ENCODE results near the gene LDLRAD3. TPM values are rescaled to one million over a fixed set of nuclear protein-coding genes. Genes with fewer than 3 reads are reported as not detected.

The LDLRAD3 gene
- polyA plus RNA-seq, 2 donors: 4.8 to 5.1 TPM

DNA sequence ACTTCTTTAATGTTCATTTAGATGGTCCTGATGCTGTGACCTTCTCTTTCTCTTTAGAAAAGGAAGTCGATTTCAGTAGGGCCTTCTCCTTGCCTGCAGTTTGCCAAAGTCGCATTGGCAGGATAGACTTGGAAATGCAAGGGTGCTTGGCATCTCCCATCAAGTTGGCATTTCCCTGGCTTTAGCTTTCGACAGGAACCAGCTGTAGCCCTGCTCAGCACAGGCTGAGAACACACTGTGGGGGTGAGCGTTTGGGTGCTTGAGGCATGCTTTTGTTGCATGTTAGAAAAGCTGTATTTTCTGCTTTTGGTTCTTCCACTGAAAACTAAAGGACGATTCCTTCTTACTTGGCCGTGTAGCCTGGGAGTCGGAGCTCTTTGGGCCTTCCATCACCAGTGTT lies 37.7 kb downstream of the LDLRAD3 start:
- no peak overlapping the region for H3K4me3 ChIP-seq (ENCODE audit: low read depth in 1 of 2, low read length in 2 of 2)
- no peaks in the 10 kb centered on the region for H3K4me1 ChIP-seq (ENCODE audit: control insufficient read depth in 2 of 2, insufficient read depth in 2 of 2, low read length in 1 of 2)
- peak overlapping the region in 1 of 2 donors; percentile 21 for H3K27ac ChIP-seq (ENCODE audit: low read depth in 2 of 2, low read length in 1 of 2)
- no peaks in the 10 kb centered on the region for H3K27me3 ChIP-seq (ENCODE audit: control insufficient read depth in 1 of 2, insufficient read depth in 2 of 2, low read length in 2 of 2)
- no peaks in the 10 kb centered on the region for H3K36me3 ChIP-seq (ENCODE audit: control insufficient read depth in 2 of 2, insufficient read depth in 2 of 2, low read length in 1 of 2)
- H3K9me3 ChIP-seq (ENCODE audit: control insufficient read depth in 2 of 2, insufficient read depth in 1 of 2, low read depth in 1 of 2, low read length in 1 of 2): no peaks in the 10 kb centered on the region
- 48 to 53% methylated on average over 7 of the region's 7 CpGs for WGBS, 2 donors

- no peak overlapping the region for H3K4me3 ChIP-seq (ENCODE audit: low read depth in 1 of 2, low read length in 2 of 2)
- H3K27ac ChIP-seq (ENCODE audit: low read depth in 2 of 2, low read length in 1 of 2): peak overlapping the region in 1 of 2 donors; percentile 21
- H3K4me1 ChIP-seq (ENCODE audit: control insufficient read depth in 2 of 2, insufficient read depth in 2 of 2, low read length in 1 of 2): no peaks in the 10 kb centered on the region
- H3K36me3 ChIP-seq (ENCODE audit: control insufficient read depth in 2 of 2, insufficient read depth in 2 of 2, low read length in 1 of 2): no peaks in the 10 kb centered on the region
- no peaks in the 10 kb centered on the region for H3K9me3 ChIP-seq (ENCODE audit: control insufficient read depth in 2 of 2, insufficient read depth in 1 of 2, low read depth in 1 of 2, low read length in 1 of 2)
- 64 to 84% methylated on average over 8 of the region's 8 CpGs for WGBS, 2 donors
- no peaks in the 10 kb centered on the region for H3K27me3 ChIP-seq (ENCODE audit: control insufficient read depth in 1 of 2, insufficient read depth in 2 of 2, low read length in 2 of 2)
These were observed 38.2 kb downstream of the LDLRAD3 start for GRCh38 chr11:35982061-35982460.

DNA sequence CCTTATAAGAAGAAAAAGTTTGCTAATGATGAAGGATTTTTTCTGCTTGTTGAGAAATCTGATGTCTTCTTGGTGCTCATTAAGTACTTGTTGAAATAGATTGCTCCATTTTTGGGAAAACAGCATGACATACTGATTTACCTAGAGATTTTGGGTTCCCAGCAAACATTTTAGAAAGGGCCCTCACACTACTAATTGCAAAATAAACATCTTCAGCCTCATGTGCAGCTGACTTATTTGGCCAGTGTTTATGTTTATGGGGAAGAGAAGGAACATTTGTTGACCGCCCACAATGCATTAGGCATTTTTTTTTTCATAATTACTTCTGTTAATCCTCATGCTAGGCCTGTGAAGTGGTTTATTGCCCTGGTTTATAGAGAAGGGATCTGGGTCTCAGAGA lies 40.1 kb downstream of the LDLRAD3 start:
- H3K4me3 ChIP-seq (ENCODE audit: low read depth in 1 of 2, low read length in 2 of 2): no peak overlapping the region
- H3K4me1 ChIP-seq (ENCODE audit: control insufficient read depth in 2 of 2, insufficient read depth in 2 of 2, low read length in 1 of 2): no peaks in the 10 kb centered on the region
- WGBS, 2 donors: 85 to 89% methylated on average over 1 of the region's 1 CpG
- H3K27me3 ChIP-seq (ENCODE audit: control insufficient read depth in 1 of 2, insufficient read depth in 2 of 2, low read length in 2 of 2): no peaks in the 10 kb centered on the region
- H3K36me3 ChIP-seq (ENCODE audit: control insufficient read depth in 2 of 2, insufficient read depth in 2 of 2, low read length in 1 of 2): no peaks in the 10 kb centered on the region
- no peaks in the 10 kb centered on the region for H3K9me3 ChIP-seq (ENCODE audit: control insufficient read depth in 2 of 2, insufficient read depth in 1 of 2, low read depth in 1 of 2, low read length in 1 of 2)
- H3K27ac ChIP-seq (ENCODE audit: low read depth in 2 of 2, low read length in 1 of 2): no peak overlapping the region

DNA sequence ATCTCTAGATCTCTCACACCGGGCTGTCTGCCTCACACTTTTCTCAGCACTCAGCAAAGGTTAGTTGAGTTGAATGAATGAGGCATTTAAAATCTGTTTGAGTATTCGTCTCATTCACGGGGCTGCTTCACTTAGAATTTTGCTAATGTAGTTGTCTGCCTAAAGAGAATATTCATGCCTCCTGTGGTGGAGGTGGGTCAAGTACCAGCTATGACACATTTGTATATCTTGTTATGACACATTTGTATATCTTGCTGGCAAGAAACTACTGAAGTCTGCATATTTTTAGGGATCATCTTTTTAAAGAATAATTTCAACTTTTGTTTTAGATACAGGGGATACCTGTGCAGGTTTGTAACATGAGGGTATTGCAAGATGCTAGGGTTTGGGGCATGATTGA lies 43.1 kb downstream of the LDLRAD3 start:
- 80 to 86% methylated on average over 3 of the region's 3 CpGs for WGBS, 2 donors
- H3K4me1 ChIP-seq (ENCODE audit: control insufficient read depth in 2 of 2, insufficient read depth in 2 of 2, low read length in 1 of 2): no peaks in the 10 kb centered on the region
- H3K36me3 ChIP-seq (ENCODE audit: control insufficient read depth in 2 of 2, insufficient read depth in 2 of 2, low read length in 1 of 2): no peaks in the 10 kb centered on the region
- no peak overlapping the region for H3K27ac ChIP-seq (ENCODE audit: low read depth in 2 of 2, low read length in 1 of 2)
- no peaks in the 10 kb centered on the region for H3K27me3 ChIP-seq (ENCODE audit: control insufficient read depth in 1 of 2, insufficient read depth in 2 of 2, low read length in 2 of 2)
- H3K4me3 ChIP-seq (ENCODE audit: low read depth in 1 of 2, low read length in 2 of 2): no peak overlapping the region
- no peaks in the 10 kb centered on the region for H3K9me3 ChIP-seq (ENCODE audit: control insufficient read depth in 2 of 2, insufficient read depth in 1 of 2, low read depth in 1 of 2, low read length in 1 of 2)

GRCh38 chr11:35990170-35990569 lies 46.3 kb downstream of the LDLRAD3 start:
- Histone ChIP-seq H3K9me3 (ENCODE audit: control insufficient read depth in 2 of 2, insufficient read depth in 1 of 2, low read depth in 1 of 2, low read length in 1 of 2) (no peaks in the 10 kb centered on the region), H3K36me3 (ENCODE audit: control insufficient read depth in 2 of 2, insufficient read depth in 2 of 2, low read length in 1 of 2) (no peaks in the 10 kb centered on the region), H3K4me3 (ENCODE audit: low read depth in 1 of 2, low read length in 2 of 2) (no peak overlapping the region), H3K4me1 (ENCODE audit: control insufficient read depth in 2 of 2, insufficient read depth in 2 of 2, low read length in 1 of 2) (no peaks in the 10 kb centered on the region), H3K27ac (ENCODE audit: low read depth in 2 of 2, low read length in 1 of 2) (no peak overlapping the region), H3K27me3 (ENCODE audit: control insufficient read depth in 1 of 2, insufficient read depth in 2 of 2, low read length in 2 of 2) (no peaks in the 10 kb centered on the region)
- 87 to 89% methylated on average over 2 of the region's 2 CpGs for WGBS, 2 donors

- no peaks in the 10 kb centered on the region for H3K9me3 ChIP-seq (ENCODE audit: control insufficient read depth in 2 of 2, insufficient read depth in 1 of 2, low read depth in 1 of 2, low read length in 1 of 2)
- H3K4me1 ChIP-seq (ENCODE audit: control insufficient read depth in 2 of 2, insufficient read depth in 2 of 2, low read length in 1 of 2): no peaks in the 10 kb centered on the region
- no peak overlapping the region for H3K4me3 ChIP-seq (ENCODE audit: low read depth in 1 of 2, low read length in 2 of 2)
- no peaks in the 10 kb centered on the region for H3K36me3 ChIP-seq (ENCODE audit: control insufficient read depth in 2 of 2, insufficient read depth in 2 of 2, low read length in 1 of 2)
- no peaks in the 10 kb centered on the region for H3K27me3 ChIP-seq (ENCODE audit: control insufficient read depth in 1 of 2, insufficient read depth in 2 of 2, low read length in 2 of 2)
- no peak overlapping the region for H3K27ac ChIP-seq (ENCODE audit: low read depth in 2 of 2, low read length in 1 of 2)
- WGBS, 2 donors: 93 to 96% methylated on average over 3 of the region's 3 CpGs
These were observed 47.0 kb downstream of the LDLRAD3 start for GRCh38 chr11:35990816-35991215.

GRCh38 chr11:35992548-35992947 lies 48.7 kb downstream of the LDLRAD3 start:
- Histone ChIP-seq H3K36me3 (ENCODE audit: control insufficient read depth in 2 of 2, insufficient read depth in 2 of 2, low read length in 1 of 2) (no peaks in the 10 kb centered on the region), H3K27ac (ENCODE audit: low read depth in 2 of 2, low read length in 1 of 2) (no peak overlapping the region), H3K27me3 (ENCODE audit: control insufficient read depth in 1 of 2, insufficient read depth in 2 of 2, low read length in 2 of 2) (no peaks in the 10 kb centered on the region), H3K4me1 (ENCODE audit: control insufficient read depth in 2 of 2, insufficient read depth in 2 of 2, low read length in 1 of 2) (no peaks in the 10 kb centered on the region), H3K9me3 (ENCODE audit: control insufficient read depth in 2 of 2, insufficient read depth in 1 of 2, low read depth in 1 of 2, low read length in 1 of 2) (no peaks in the 10 kb centered on the region), H3K4me3 (ENCODE audit: low read depth in 1 of 2, low read length in 2 of 2) (no peak overlapping the region)

GRCh38 chr11:35994421-35994820 lies 50.6 kb downstream of the LDLRAD3 start:
- WGBS, 2 donors: 94 to 97% methylated on average over 2 of the region's 2 CpGs
- H3K4me1 ChIP-seq (ENCODE audit: control insufficient read depth in 2 of 2, insufficient read depth in 2 of 2, low read length in 1 of 2): no peaks in the 10 kb centered on the region
- no peak overlapping the region for H3K27ac ChIP-seq (ENCODE audit: low read depth in 2 of 2, low read length in 1 of 2)
- H3K9me3 ChIP-seq (ENCODE audit: control insufficient read depth in 2 of 2, insufficient read depth in 1 of 2, low read depth in 1 of 2, low read length in 1 of 2): no peaks in the 10 kb centered on the region
- no peak overlapping the region for H3K4me3 ChIP-seq (ENCODE audit: low read depth in 1 of 2, low read length in 2 of 2)
- H3K36me3 ChIP-seq (ENCODE audit: control insufficient read depth in 2 of 2, insufficient read depth in 2 of 2, low read length in 1 of 2): no peaks in the 10 kb centered on the region
- H3K27me3 ChIP-seq (ENCODE audit: control insufficient read depth in 1 of 2, insufficient read depth in 2 of 2, low read length in 2 of 2): no peaks in the 10 kb centered on the region

GRCh38 chr11:35995681-35996271 lies 51.9 kb downstream of the LDLRAD3 start:
- Histone ChIP-seq H3K36me3 (ENCODE audit: control insufficient read depth in 2 of 2, insufficient read depth in 2 of 2, low read length in 1 of 2) (no peaks in the 10 kb centered on the region), H3K9me3 (ENCODE audit: control insufficient read depth in 2 of 2, insufficient read depth in 1 of 2, low read depth in 1 of 2, low read length in 1 of 2) (no peaks in the 10 kb centered on the region), H3K27ac (ENCODE audit: low read depth in 2 of 2, low read length in 1 of 2) (no peak overlapping the region), H3K4me3 (ENCODE audit: low read depth in 1 of 2, low read length in 2 of 2) (no peak overlapping the region), H3K4me1 (ENCODE audit: control insufficient read depth in 2 of 2, insufficient read depth in 2 of 2, low read length in 1 of 2) (peaks cover 0 to 3% of the 10 kb centered on the region in 2 donors), H3K27me3 (ENCODE audit: control insufficient read depth in 1 of 2, insufficient read depth in 2 of 2, low read length in 2 of 2) (no peaks in the 10 kb centered on the region)
- 55 to 59% methylated on average over 5 of the region's 5 CpGs for whole genome bisulfite sequencing, 2 donors

DNA sequence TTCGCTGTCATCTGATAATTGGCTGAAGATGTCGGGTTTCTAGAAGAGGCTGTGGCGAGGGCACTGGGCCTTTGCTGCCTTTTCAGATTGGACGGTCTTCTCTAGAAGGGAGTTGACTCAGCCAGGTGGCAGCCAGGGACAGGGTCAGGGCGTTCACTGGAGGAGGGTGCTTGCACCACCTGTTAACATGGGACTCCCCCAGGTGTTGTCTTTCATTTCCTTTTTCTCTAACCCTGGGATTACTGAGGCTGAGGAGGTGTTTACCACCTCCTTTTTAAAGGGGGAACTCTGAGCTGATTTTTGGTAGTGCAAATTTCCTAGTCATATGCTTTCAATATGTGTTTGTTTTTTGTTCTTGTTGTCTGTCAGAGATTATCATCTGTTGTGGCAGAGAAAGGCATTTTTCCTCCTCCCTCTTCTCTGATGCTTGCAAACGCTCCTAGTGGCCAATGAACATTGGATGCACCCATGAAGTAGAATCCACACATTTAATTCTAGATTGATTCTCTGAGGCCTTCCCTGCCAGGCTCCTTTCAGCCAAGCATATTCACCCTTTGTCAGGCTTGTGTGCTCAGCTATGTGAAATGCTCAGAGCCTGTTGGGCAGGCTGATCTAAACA lies 54.1 kb downstream of the LDLRAD3 start:
- H3K27ac ChIP-seq (ENCODE audit: low read depth in 2 of 2, low read length in 1 of 2): no peak overlapping the region
- no peak overlapping the region for H3K4me3 ChIP-seq (ENCODE audit: low read depth in 1 of 2, low read length in 2 of 2)
- no peaks in the 10 kb centered on the region for H3K27me3 ChIP-seq (ENCODE audit: control insufficient read depth in 1 of 2, insufficient read depth in 2 of 2, low read length in 2 of 2)
- no peaks in the 10 kb centered on the region for H3K36me3 ChIP-seq (ENCODE audit: control insufficient read depth in 2 of 2, insufficient read depth in 2 of 2, low read length in 1 of 2)
- H3K4me1 ChIP-seq (ENCODE audit: control insufficient read depth in 2 of 2, insufficient read depth in 2 of 2, low read length in 1 of 2): peaks cover 0 to 6% of the 10 kb centered on the region in 2 donors
- H3K9me3 ChIP-seq (ENCODE audit: control insufficient read depth in 2 of 2, insufficient read depth in 1 of 2, low read depth in 1 of 2, low read length in 1 of 2): no peaks in the 10 kb centered on the region
- 82 to 93% methylated on average over 6 of the region's 6 CpGs for WGBS, 2 donors
